Uterus (tissue), 4 donors: Measurements from ENCODE around the gene TIMM8A. TPM values are rescaled to one million over a fixed set of nuclear protein-coding genes. Genes with fewer than 3 reads are reported as not detected.

ENCODE experiments used
- DNase-seq, 2 donors: peaks; one replicate each; pipeline ENCODE4 v3.0.0-alpha.2; 2019 to 2020
- H3K27ac ChIP-seq, 2 donors: fragments of 200-600 bp; sonication (generic); 1 replicate in 1 of 2; 2 replicates in 1 of 2; pipeline ENCODE4 v1.5.1; 2016 to 2018
- H3K27me3 ChIP-seq, 2 donors: fragments of 200-600 bp; sonication (generic); one replicate each; pipeline ENCODE4 v1.5.1; 2018 to 2019; ENCODE audit warnings: control low read depth in 1 of 2
- H3K36me3 ChIP-seq, 2 donors: fragments of 200-600 bp; sonication (generic); one replicate each; pipeline ENCODE4 v1.5.1; 2019; ENCODE audit warnings: control low read depth in 1 of 2
- H3K4me1 ChIP-seq, 2 donors: fragments of 200-600 bp; sonication (generic); one replicate each; pipeline ENCODE4 v1.5.1; 2018 to 2019; ENCODE audit warnings: control low read depth in 1 of 2
- H3K4me3 ChIP-seq, 2 donors: fragments of 200-600 bp; sonication (generic); 1 replicate in 1 of 2; 2 replicates in 1 of 2; pipeline ENCODE4 v1.5.1; 2018 to 2019; ENCODE audit warnings: mild to moderate bottlenecking in 1 of 2
- H3K9me3 ChIP-seq, 2 donors: fragments of 200-600 bp; sonication (generic); one replicate each; pipeline ENCODE4 v1.5.1; 2019; ENCODE audit warnings: control low read depth in 1 of 2
- CTCF ChIP-seq, 4 experiments: fragments of 200-600 bp in 2 of 4; fragments of 450-650 bp in 2 of 4; sonication (generic) in 2 of 4; IDR thresholded peaks; one replicate each; pipeline ENCODE4 v1.5.1; 2016 to 2019; ENCODE audit warnings: antibody characterized with exemption in 4 of 4, mild to moderate bottlenecking in 2 of 4, moderate library complexity in 1 of 4
- POLR2A ChIP-seq, 2 donors: fragments of 450-650 bp; IDR thresholded peaks; one replicate each; pipeline ENCODE4 v1.6.1; 2016; ENCODE audit warnings: antibody characterized with exemption in 2 of 2, mild to moderate bottlenecking in 1 of 2, moderate library complexity in 1 of 2
- intact Hi-C: fragments of 100-400 bp; cut with DNase I; formaldehyde crosslinking; loops from one replicate; pipeline ENCODE4 v1.15.1; 2023; ENCODE audit warnings: low total_unique reads
- small RNA-seq: library from RNA; depleted of rRNA; stranded (forward); fragments of <200 nt; gene quantifications from one replicate; pipeline ENCODE3, GENCODE V24; 2016
- total RNA-seq, 4 donors: library from RNA; depleted of rRNA in 3 of 4; stranded (reverse); fragments of >200 nt in 3 of 4; gene quantifications; one replicate each; pipeline versions ENCODE4 v1.1.0 to v1.2.4, GENCODE V29; 2014 to 2023
- donor health status: DM: yes; HTN: yes; CAD: no.

TIMM8A gene
- total RNA-seq, 4 donors from 2014 or later, result 7.0 to 11.0 TPM; not detected in 2

DNA sequence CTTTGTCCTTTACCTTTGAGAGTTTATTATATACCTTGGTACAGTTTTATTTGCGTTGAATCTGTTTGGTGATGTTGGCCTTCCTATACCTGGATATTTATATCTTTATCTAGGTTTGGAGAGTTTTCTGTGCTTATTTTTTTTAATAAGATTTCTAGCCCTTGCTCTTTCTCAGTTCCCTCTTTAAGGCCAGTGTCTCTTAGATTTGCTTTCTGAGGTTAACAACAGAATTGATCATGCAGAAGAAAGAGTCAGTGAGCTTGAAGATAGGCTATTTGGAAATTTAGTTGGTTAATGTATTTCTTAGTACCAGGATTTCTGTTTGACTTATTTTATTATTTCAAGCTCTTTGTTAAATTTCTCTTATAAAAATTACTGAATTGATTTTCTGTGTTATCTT lies 44.8 kb downstream of the TIMM8A start:
- no peak overlapping the region for H3K27ac ChIP-seq

More for the DNA sequence above, 44.8 kb downstream of the TIMM8A start:
- no peaks in the 10 kb centered on the region for H3K9me3 ChIP-seq
- TF ChIP-seq POLR2A (IDR thresholded peaks at IDR 0.05) (no peak), CTCF (IDR thresholded peaks at IDR 0.05) (no peak)
- H3K27me3 ChIP-seq, result peaks cover 0 to 5% of the 10 kb centered on the region in 2 donors
- no peaks in the 10 kb centered on the region for H3K4me1 ChIP-seq
- H3K36me3 ChIP-seq, result no peaks in the 10 kb centered on the region
- intact Hi-C loops, result no loop called here
- DNase-seq, result no peak
- no peak overlapping the region for H3K4me3 ChIP-seq

Small RNA genes within 50 kb of the gene (small RNA-seq; reads per million reads assigned to genes)
- gene RNU6-934P, result not detected

Other genes starting within 250 kb of the TIMM8A start
- 1 to 10 TPM in 1 of 4 donors, under 1 TPM in 2, not detected in 1; 0.29 to 4.7 (median 0.58) TPM for gene DRP2, start 129.0 kb downstream of the TIMM8A start, total RNA-seq
- gene TAF7L, start 57.4 kb downstream of the TIMM8A start, total RNA-seq, result 1 to 10 TPM in 1 of 4 donors, not detected in 3; 1.2 TPM
- gene BTK, start 37.4 kb upstream of the TIMM8A start, total RNA-seq, result 1 to 10 TPM; 1.2 to 5.9 (median 2.5) TPM
- gene RPL36A, start 42.3 kb upstream of the TIMM8A start, total RNA-seq, result 1,000 to 10,000 TPM in 3 of 4 donors, 100 to 1,000 TPM in 1; 279 to 2,120 (median 1,455) TPM
- 10 to 100 TPM; 13.2 to 30.2 (median 19.2) TPM for gene GLA, start 59.2 kb upstream of the TIMM8A start, total RNA-seq
- gene HNRNPH2, start 59.5 kb upstream of the TIMM8A start, total RNA-seq, result 10 to 100 TPM; 22.0 to 87.2 (median 40.7) TPM
- 10 to 100 TPM in 3 of 4 donors, 1 to 10 TPM in 1; 3.2 to 34.4 (median 23.0) TPM for gene ARMCX4, start 136.7 kb upstream of the TIMM8A start, total RNA-seq
- 10 to 100 TPM; 38.9 to 72.8 (median 42.1) TPM for gene ARMCX1, start 201.8 kb upstream of the TIMM8A start, total RNA-seq